Measurements from ENCODE around the gene APEX1.
"Not testable (repeated sequence)": the region's sequence is repeated elsewhere in the genome, so short reads cannot be mapped to it uniquely, and the experiment has no call there.

The APEX1 gene

GRCh38 chr14:20478894-20479293, 23.9 kb downstream of the APEX1 start:
- no peak for DNase-seq

- DNase-seq, result no peak
Measured at GRCh38 chr14:20482382-20482781, 27.4 kb downstream of the APEX1 start.

GRCh38 chr14:20485900-20486299, 30.9 kb downstream of the APEX1 start:
- no peak for DNase-seq

- peak; percentile 11 for DNase-seq
Measured at GRCh38 chr14:20486684-20487395, 31.8 kb downstream of the APEX1 start.

GRCh38 chr14:20487396-20487725, 32.3 kb downstream of the APEX1 start:
- no peak for DNase-seq

- peak; percentile 9 for DNase-seq
Measured at GRCh38 chr14:20489093-20489994, 34.3 kb downstream of the APEX1 start.

- no peak for DNase-seq
Measured at GRCh38 chr14:20490563-20490962, 35.5 kb downstream of the APEX1 start.

GRCh38 chr14:20492486-20492885, 37.5 kb downstream of the APEX1 start:
- no peak for DNase-seq

- DNase-seq, result no peak
Measured at GRCh38 chr14:20493634-20494033, 38.6 kb downstream of the APEX1 start.

GRCh38 chr14:20494935-20495766, 40.1 kb downstream of the APEX1 start:
- DNase-seq, result no peak

- DNase-seq, result no peak
Measured at GRCh38 chr14:20498622-20499021, 43.6 kb downstream of the APEX1 start.

GRCh38 chr14:20499108-20499507, 44.1 kb downstream of the APEX1 start:
- no peak for DNase-seq

- DNase-seq, result no peak
Measured at GRCh38 chr14:20499881-20500280, 44.9 kb downstream of the APEX1 start.

- DNase-seq, result no peak
Measured at GRCh38 chr14:20501346-20501745, 46.3 kb downstream of the APEX1 start.

GRCh38 chr14:20503898-20504297, 48.9 kb downstream of the APEX1 start:
- DNase-seq, result no peak

- DNase-seq, result not testable (repeated sequence)
Measured at GRCh38 chr14:20506276-20506675, 51.2 kb downstream of the APEX1 start.

- not testable (repeated sequence) for DNase-seq
Measured at GRCh38 chr14:20506752-20507151, 51.7 kb downstream of the APEX1 start.

Data from central memory CD4-positive, alpha-beta T cell (primary cell).